Thyroid gland (tissue), 4 donors: ENCODE data around the gene DUSP15.

Experiments used
- CTCF ChIP-seq, 6 experiments: fragments of 200-600 bp in 3 of 6; fragments of 450-650 bp in 3 of 6; sonication (generic) in 3 of 6; IDR thresholded peaks; one replicate each; pipeline ENCODE4 v1.5.1; 2016 to 2019; ENCODE audit warnings: antibody characterized with exemption in 6 of 6, mild to moderate bottlenecking in 2 of 6, inconsistent platforms in 1 of 6, moderate library complexity in 1 of 6
- POLR2A ChIP-seq, 2 donors: fragments of 450-650 bp; IDR thresholded peaks; one replicate each; pipeline ENCODE4 v1.6.1; 2017; ENCODE audit warnings: antibody characterized with exemption in 2 of 2, mild to moderate bottlenecking in 2 of 2, moderate library complexity in 1 of 2

DNA sequence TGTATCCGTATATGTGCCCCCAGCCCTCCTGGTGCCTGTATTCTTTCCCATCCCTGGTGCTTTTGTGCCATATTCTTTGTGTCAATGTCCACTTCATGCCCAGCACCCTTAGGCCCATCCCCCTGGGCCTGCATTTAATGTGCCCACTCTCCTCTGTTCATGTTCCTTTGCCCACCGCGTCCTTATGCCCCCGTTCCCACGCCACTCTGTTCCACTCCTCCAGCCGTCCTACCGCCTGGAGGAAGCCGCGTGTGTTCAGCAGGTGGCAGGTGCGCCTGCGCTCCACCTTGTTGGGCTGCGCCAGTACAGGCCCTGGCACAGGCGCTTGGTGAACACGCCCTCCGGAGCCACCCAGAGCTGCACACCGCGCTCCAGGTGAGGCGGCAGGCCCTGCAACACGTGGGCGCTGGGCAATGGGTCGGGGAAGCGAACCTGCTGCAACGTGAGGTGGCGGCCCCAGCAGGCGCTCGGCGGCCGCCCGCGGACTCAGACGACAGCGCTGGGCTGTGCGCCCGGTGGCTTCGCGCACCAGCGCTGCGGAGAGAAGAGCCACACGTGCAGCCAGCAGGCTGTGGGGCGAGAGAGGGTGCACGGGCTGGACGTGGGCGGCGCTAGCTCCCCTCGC, 20.9 kb downstream of the DUSP15 start:
- TF ChIP-seq CTCF (IDR thresholded peaks at IDR 0.05) (no peak), POLR2A (IDR thresholded peaks at IDR 0.05) (no peak)
